GM23338 (cell line): ENCODE results near the gene IRAK1.

Source experiments
- CREB1 ChIP-seq: fragments of 250-450 bp; sonication (Bioruptor Pico); IDR thresholded peaks from 2 replicates; pipeline ENCODE4 v1.5.0; 2020; ENCODE audit warnings: low read depth, mild to moderate bottlenecking, moderate library complexity
- EZH2phosphoT487 ChIP-seq: fragments of 200-600 bp; sonication (generic); IDR thresholded peaks from one replicate; pipeline ENCODE4 v1.8.1; 2018; ENCODE audit warnings: antibody characterized with exemption; ENCODE audit not compliant: unreplicated experiment
- JUNB ChIP-seq: IDR thresholded peaks from one replicate; pipeline ENCODE4 v1.6.1; 2016; ENCODE audit warnings: antibody characterized with exemption; ENCODE audit not compliant: unreplicated experiment
- POLR2AphosphoS5 ChIP-seq: IDR thresholded peaks from 2 replicates; pipeline ENCODE4 v1.6.1; 2016; ENCODE audit warnings: antibody characterized with exemption, low read depth
- STAT1 ChIP-seq: IDR thresholded peaks from one replicate; pipeline ENCODE4 v1.6.1; 2016; ENCODE audit warnings: antibody characterized with exemption; ENCODE audit not compliant: unreplicated experiment
- TF ChIP-seq, protein P1 (sequence below), 2 experiments: fragments of 200-600 bp in 1 of 2; sonication (generic) in 1 of 2; conservative IDR thresholded peaks; 2 replicates each; pipeline versions ENCODE4 v1.5.1 to v1.6.1; 2016 to 2017; ENCODE audit warnings: antibody characterized with exemption in 2 of 2, low read depth in 2 of 2, mild to moderate bottlenecking in 2 of 2, moderate library complexity in 1 of 2
- TF ChIP-seq, protein P2 (sequence below): IDR thresholded peaks from one replicate; pipeline ENCODE4 v1.6.1; 2018; ENCODE audit warnings: antibody characterized with exemption; ENCODE audit not compliant: unreplicated experiment

DNA sequence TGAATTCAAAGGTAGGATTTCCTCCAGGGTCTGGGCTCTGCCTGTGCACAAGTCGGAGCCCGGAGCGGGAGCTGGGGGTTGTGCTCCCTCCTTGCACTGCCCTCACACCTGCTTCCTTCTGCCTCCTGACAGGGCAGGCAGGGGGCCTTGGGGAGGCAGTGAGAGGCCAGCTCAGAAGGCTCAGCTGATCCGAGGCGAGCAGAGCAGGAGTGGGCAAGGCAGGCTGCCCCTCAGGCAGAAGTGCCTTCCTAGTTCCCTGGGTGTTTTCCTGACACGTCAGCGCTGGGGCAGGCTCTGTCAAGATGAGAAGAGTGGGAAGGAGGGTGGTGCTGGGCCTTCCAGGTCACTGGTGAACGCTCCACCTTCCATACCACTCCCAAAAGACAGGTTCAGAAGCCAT lies 5.5 kb upstream of the IRAK1 start:
- TF ChIP-seq, protein P1, sequence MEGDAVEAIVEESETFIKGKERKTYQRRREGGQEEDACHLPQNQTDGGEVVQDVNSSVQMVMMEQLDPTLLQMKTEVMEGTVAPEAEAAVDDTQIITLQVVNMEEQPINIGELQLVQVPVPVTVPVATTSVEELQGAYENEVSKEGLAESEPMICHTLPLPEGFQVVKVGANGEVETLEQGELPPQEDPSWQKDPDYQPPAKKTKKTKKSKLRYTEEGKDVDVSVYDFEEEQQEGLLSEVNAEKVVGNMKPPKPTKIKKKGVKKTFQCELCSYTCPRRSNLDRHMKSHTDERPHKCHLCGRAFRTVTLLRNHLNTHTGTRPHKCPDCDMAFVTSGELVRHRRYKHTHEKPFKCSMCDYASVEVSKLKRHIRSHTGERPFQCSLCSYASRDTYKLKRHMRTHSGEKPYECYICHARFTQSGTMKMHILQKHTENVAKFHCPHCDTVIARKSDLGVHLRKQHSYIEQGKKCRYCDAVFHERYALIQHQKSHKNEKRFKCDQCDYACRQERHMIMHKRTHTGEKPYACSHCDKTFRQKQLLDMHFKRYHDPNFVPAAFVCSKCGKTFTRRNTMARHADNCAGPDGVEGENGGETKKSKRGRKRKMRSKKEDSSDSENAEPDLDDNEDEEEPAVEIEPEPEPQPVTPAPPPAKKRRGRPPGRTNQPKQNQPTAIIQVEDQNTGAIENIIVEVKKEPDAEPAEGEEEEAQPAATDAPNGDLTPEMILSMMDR (conservative IDR thresholded peaks at IDR 0.05; ENCODE audit: low read depth in 2 of 2) = no peak
- TF ChIP-seq, protein P2, sequence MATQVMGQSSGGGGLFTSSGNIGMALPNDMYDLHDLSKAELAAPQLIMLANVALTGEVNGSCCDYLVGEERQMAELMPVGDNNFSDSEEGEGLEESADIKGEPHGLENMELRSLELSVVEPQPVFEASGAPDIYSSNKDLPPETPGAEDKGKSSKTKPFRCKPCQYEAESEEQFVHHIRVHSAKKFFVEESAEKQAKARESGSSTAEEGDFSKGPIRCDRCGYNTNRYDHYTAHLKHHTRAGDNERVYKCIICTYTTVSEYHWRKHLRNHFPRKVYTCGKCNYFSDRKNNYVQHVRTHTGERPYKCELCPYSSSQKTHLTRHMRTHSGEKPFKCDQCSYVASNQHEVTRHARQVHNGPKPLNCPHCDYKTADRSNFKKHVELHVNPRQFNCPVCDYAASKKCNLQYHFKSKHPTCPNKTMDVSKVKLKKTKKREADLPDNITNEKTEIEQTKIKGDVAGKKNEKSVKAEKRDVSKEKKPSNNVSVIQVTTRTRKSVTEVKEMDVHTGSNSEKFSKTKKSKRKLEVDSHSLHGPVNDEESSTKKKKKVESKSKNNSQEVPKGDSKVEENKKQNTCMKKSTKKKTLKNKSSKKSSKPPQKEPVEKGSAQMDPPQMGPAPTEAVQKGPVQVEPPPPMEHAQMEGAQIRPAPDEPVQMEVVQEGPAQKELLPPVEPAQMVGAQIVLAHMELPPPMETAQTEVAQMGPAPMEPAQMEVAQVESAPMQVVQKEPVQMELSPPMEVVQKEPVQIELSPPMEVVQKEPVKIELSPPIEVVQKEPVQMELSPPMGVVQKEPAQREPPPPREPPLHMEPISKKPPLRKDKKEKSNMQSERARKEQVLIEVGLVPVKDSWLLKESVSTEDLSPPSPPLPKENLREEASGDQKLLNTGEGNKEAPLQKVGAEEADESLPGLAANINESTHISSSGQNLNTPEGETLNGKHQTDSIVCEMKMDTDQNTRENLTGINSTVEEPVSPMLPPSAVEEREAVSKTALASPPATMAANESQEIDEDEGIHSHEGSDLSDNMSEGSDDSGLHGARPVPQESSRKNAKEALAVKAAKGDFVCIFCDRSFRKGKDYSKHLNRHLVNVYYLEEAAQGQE = no peak
- no peak for TF ChIP-seq CREB1 (CRISPR knock-in tag)
- TF ChIP-seq POLR2AphosphoS5 = no peak
- TF ChIP-seq STAT1 = no peak
- no peak for TF ChIP-seq JUNB
- no peak for TF ChIP-seq EZH2phosphoT487
